ENCODE data around the gene COL2A1.

COL2A1 gene

DNA sequence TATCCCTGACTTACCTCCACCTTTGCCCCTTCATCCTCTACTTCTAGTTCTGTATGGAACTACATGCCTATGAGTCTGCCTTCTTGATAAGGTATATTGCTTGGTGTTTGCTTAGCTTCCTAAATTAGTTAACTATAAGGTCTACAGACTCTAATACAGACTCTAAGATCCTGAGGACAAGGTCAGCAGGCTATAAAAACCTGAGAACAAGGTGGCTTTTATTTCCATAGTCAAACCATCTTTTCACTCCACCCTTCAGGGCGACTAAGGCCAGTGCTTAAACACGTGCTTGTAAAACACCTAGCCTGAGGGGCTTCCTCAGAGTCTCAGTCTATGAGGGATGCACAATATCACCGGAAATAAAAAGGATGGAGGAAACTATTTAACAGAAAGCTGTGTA, 36.1 kb upstream of the COL2A1 start:
- H3K36me3 ChIP-seq (ENCODE audit: insufficient read depth, low read length): peaks cover under 1% of the 10 kb centered on the region; the same call in 1 of the 2 replicates
- H3K27me3 ChIP-seq (ENCODE audit: insufficient read depth, low read length): no peaks in the 10 kb centered on the region
- no peaks in the 10 kb centered on the region for H3K79me2 ChIP-seq (ENCODE audit: control insufficient read depth, insufficient read depth, low read length, unreplicated experiment)
- H3K4me3 ChIP-seq (ENCODE audit: low read depth, low read length): no peak overlapping the region
- H3K27ac ChIP-seq (ENCODE audit: low read depth, low read length): no peak overlapping the region
- no peak overlapping the region for H2AFZ ChIP-seq (ENCODE audit: low read length, unreplicated experiment)
- no peaks in the 10 kb centered on the region for H3K4me1 ChIP-seq (ENCODE audit: control insufficient read depth, insufficient read depth, low read length, unreplicated experiment)

- Histone ChIP-seq H3K79me2 (ENCODE audit: control insufficient read depth, insufficient read depth, low read length, unreplicated experiment) (no peaks in the 10 kb centered on the region), H3K27me3 (ENCODE audit: insufficient read depth, low read length) (no peaks in the 10 kb centered on the region), H3K4me1 (ENCODE audit: control insufficient read depth, insufficient read depth, low read length, unreplicated experiment) (no peaks in the 10 kb centered on the region), H3K36me3 (ENCODE audit: insufficient read depth, low read length) (no peaks in the 10 kb centered on the region), H3K27ac (ENCODE audit: low read depth, low read length) (no peak overlapping the region), H3K4me3 (ENCODE audit: low read depth, low read length) (no peak overlapping the region), H2AFZ (ENCODE audit: low read length, unreplicated experiment) (no peak overlapping the region)
Observed at GRCh38 chr12:48039151-48039550, 34.9 kb upstream of the COL2A1 start.

DNA sequence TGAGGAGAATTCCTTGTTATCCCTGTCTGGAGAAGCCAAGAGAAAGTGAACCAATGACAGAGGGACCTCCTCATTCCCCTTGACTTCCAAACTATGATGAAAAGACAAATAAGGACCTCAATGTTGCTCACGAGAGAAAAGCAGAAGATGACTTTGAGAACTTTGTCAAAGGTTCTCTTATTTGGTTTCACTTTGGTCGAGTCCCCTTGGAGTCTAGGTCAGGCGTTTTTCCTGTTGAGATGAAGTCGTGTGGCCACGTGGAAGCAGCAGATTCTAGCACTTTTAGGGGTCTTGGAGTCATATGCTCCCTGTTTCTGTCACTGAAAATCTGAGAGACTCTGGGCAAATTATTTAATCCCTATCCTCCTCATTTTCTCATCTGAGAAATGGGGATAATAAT, 33.8 kb upstream of the COL2A1 start:
- Histone ChIP-seq H3K27me3 (ENCODE audit: insufficient read depth, low read length) (no peaks in the 10 kb centered on the region), H3K27ac (ENCODE audit: low read depth, low read length) (no peak overlapping the region), H3K79me2 (ENCODE audit: control insufficient read depth, insufficient read depth, low read length, unreplicated experiment) (no peaks in the 10 kb centered on the region), H3K4me3 (ENCODE audit: low read depth, low read length) (no peak overlapping the region), H3K36me3 (ENCODE audit: insufficient read depth, low read length) (no peaks in the 10 kb centered on the region), H2AFZ (ENCODE audit: low read length, unreplicated experiment) (no peak overlapping the region), H3K4me1 (ENCODE audit: control insufficient read depth, insufficient read depth, low read length, unreplicated experiment) (no peaks in the 10 kb centered on the region)

DNA sequence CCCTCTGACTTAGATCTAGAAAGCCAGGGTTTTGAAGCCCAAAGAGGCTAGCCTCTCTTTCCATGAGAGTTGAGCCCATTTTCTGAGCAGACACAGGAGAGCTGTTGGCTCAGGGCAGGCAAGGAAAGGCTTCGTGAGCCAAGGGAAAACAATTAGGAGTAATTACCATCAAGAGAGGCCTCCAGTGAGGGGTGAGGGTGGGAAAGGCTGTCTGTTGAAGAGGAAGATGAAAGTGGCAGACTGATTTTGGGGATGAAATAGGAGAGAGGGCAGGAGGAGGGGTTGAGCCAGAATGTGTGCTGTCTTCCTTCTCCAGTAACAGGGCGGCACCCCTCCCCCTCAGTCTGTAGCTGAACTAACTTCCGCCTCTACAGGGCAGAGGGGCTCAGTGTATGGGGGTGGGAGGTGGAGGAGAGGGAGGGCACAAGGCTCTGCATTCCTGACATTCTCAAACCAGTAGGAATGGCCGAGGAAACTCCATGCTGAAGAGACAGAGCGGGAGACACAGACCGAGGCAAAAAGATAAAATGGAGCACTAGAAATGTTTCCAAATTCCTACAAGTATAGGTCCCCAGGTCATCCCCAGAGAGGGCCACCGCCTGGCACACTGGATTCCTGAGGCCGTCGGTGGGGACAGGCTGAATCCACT, 33.1 kb upstream of the COL2A1 start:
- Histone ChIP-seq H2AFZ (ENCODE audit: low read length, unreplicated experiment) (no peak overlapping the region), H3K36me3 (ENCODE audit: insufficient read depth, low read length) (no peaks in the 10 kb centered on the region), H3K79me2 (ENCODE audit: control insufficient read depth, insufficient read depth, low read length, unreplicated experiment) (no peaks in the 10 kb centered on the region), H3K4me1 (ENCODE audit: control insufficient read depth, insufficient read depth, low read length, unreplicated experiment) (no peaks in the 10 kb centered on the region), H3K27ac (ENCODE audit: low read depth, low read length) (no peak overlapping the region), H3K27me3 (ENCODE audit: insufficient read depth, low read length) (no peaks in the 10 kb centered on the region), H3K4me3 (ENCODE audit: low read depth, low read length) (no peak overlapping the region)

DNA sequence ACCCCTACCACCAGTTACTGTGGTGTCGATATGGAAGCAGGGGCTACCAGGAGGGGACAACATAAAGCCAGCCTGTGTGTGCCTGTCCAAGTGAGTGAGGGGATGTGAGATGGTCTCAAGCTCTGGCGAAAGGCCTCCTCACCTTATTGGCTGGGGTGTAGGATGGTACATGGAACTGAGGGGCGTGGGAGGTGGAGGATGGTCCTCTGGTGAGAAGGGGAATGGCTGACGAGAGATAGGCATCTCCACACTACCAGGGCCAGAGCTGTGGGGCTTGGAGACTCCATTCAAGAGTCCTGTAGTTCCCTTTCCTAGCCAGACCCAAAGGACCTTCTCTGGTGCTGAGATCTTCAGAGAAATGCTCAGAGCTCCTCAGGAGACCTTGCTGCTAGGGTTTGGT, 32.5 kb upstream of the COL2A1 start:
- Histone ChIP-seq H3K4me3 (ENCODE audit: low read depth, low read length) (no peak overlapping the region), H3K36me3 (ENCODE audit: insufficient read depth, low read length) (no peaks in the 10 kb centered on the region), H3K27me3 (ENCODE audit: insufficient read depth, low read length) (no peaks in the 10 kb centered on the region), H3K4me1 (ENCODE audit: control insufficient read depth, insufficient read depth, low read length, unreplicated experiment) (no peaks in the 10 kb centered on the region), H2AFZ (ENCODE audit: low read length, unreplicated experiment) (no peak overlapping the region), H3K79me2 (ENCODE audit: control insufficient read depth, insufficient read depth, low read length, unreplicated experiment) (no peaks in the 10 kb centered on the region), H3K27ac (ENCODE audit: low read depth, low read length) (no peak overlapping the region)

DNA sequence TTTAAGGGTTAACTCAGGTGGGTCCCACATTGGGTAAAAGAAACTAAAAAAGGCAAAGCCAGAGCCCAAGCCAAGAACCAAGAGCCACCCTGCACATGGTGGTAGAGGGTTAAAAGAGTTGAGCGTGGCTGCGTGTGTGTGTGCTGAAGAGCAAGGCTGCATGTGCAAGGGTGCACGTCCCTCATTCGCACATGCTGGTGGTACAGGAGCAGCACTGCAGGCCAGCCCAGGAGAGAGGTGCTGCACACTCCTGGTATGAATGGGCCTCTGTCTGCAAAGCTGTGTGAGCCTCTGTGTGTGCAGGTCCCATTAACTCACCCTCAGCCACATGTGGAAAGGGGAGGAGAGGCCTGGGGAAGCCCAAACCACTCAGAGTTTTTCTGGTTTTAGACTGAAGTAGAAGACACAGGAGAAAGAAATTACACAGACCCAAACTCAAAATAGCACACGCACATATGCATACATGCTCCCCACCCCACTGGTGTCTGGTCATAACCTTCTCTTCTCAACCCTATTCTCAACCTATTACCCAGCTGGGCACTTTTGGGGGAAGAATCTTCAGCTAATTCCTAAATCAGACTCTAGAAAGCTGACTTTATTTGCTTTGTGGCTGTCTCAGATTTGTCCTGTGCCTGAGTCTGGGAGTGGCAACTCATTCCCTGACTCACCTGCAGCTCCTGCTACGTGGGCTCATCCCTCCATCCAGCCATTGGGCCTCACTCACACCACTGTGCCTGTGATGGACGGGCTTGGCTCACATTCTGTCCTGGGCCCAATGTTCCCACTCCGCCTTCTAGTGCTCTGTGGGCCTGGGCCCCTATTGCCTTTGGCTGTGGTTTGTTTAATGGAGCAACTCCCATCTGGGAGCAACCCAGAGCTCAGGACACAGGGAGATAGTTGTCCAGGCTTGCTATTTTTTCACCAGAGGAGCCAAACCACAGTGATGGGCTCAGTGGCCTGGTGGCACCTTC, 30.8 kb upstream of the COL2A1 start:
- no peak overlapping the region for H2AFZ ChIP-seq (ENCODE audit: low read length, unreplicated experiment)
- no peaks in the 10 kb centered on the region for H3K79me2 ChIP-seq (ENCODE audit: control insufficient read depth, insufficient read depth, low read length, unreplicated experiment)
- no peak overlapping the region for H3K4me3 ChIP-seq (ENCODE audit: low read depth, low read length)
- H3K27me3 ChIP-seq (ENCODE audit: insufficient read depth, low read length): no peaks in the 10 kb centered on the region
- no peaks in the 10 kb centered on the region for H3K4me1 ChIP-seq (ENCODE audit: control insufficient read depth, insufficient read depth, low read length, unreplicated experiment)
- no peak overlapping the region for H3K27ac ChIP-seq (ENCODE audit: low read depth, low read length)
- no peaks in the 10 kb centered on the region for H3K36me3 ChIP-seq (ENCODE audit: insufficient read depth, low read length)

- Histone ChIP-seq H2AFZ (ENCODE audit: low read length, unreplicated experiment) (no peak overlapping the region), H3K27me3 (ENCODE audit: insufficient read depth, low read length) (no peaks in the 10 kb centered on the region; the same call in 1 of the 2 replicates), H3K79me2 (ENCODE audit: control insufficient read depth, insufficient read depth, low read length, unreplicated experiment) (no peaks in the 10 kb centered on the region), H3K4me1 (ENCODE audit: control insufficient read depth, insufficient read depth, low read length, unreplicated experiment) (no peaks in the 10 kb centered on the region), H3K27ac (ENCODE audit: low read depth, low read length) (no peak overlapping the region), H3K36me3 (ENCODE audit: insufficient read depth, low read length) (no peaks in the 10 kb centered on the region), H3K4me3 (ENCODE audit: low read depth, low read length) (no peak overlapping the region)
Observed at GRCh38 chr12:48033451-48033850, 29.2 kb upstream of the COL2A1 start.

DNA sequence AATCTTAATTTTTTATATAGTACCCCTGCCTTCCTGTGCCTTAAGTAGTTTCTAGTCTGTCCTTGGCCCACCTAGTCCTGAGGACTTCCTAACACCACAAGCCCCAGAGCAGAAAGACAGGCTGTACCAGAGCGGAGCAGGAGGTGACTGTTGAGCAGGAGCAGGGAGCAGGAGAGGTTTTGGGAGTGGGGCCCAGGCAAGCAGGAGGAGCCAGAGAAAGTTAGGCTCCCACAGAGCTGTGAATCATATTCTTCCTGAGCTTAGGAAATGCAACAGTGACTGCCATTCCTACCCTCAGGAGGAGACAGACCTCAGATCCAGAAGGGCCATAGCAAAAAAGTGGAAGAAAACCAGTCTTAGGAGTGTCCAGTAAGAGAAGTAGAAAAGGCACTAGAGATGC, 28.3 kb upstream of the COL2A1 start:
- no peaks in the 10 kb centered on the region for H3K4me1 ChIP-seq (ENCODE audit: control insufficient read depth, insufficient read depth, low read length, unreplicated experiment)
- H3K27me3 ChIP-seq (ENCODE audit: insufficient read depth, low read length): no peaks in the 10 kb centered on the region; the same call in 1 of the 2 replicates
- no peak overlapping the region for H2AFZ ChIP-seq (ENCODE audit: low read length, unreplicated experiment)
- H3K4me3 ChIP-seq (ENCODE audit: low read depth, low read length): no peak overlapping the region
- no peaks in the 10 kb centered on the region for H3K36me3 ChIP-seq (ENCODE audit: insufficient read depth, low read length)
- no peak overlapping the region for H3K27ac ChIP-seq (ENCODE audit: low read depth, low read length)
- no peaks in the 10 kb centered on the region for H3K79me2 ChIP-seq (ENCODE audit: control insufficient read depth, insufficient read depth, low read length, unreplicated experiment)

DNA sequence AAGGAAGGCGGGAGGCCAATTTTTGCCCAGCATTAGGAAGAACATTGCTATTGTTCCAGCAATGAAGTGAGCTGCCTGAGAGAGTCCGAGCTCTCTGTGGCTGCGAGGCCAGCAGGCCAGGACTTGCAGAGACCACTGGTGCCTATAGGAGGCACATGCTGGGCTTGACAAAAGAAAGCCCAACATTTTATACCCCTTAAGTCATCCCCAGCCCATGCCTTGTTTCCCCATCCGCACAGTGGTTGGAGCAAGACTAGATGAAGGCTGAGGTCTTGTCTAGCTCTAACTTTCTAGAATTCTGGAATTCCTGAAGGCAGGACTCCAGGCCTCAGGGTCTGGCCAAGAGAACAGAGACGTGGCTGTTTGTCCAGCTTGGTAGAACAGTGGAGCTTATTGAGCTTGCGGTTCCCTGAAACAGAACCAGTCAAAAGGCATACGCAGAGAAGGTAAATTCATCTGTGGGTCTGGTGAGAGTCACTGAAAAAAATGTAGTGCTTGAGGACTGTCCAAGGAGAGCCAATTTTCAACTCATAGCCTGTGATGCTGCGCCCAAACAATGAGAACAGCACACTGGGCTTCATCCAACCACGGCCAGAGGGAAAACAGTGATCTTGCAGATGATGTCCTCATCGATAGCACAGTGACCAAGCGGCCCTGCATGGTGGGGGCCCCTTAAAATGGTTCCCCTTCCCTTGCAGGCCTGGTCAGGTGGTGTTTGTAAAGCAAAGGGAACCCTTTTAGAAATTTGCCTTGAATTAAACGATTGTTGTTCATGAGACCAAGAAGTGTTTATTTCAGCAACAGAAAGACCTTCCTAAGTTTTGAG, 27.1 kb upstream of the COL2A1 start:
- H3K4me1 ChIP-seq (ENCODE audit: control insufficient read depth, insufficient read depth, low read length, unreplicated experiment): no peaks in the 10 kb centered on the region
- H3K4me3 ChIP-seq (ENCODE audit: low read depth, low read length): no peak overlapping the region
- H3K79me2 ChIP-seq (ENCODE audit: control insufficient read depth, insufficient read depth, low read length, unreplicated experiment): no peaks in the 10 kb centered on the region
- no peak overlapping the region for H2AFZ ChIP-seq (ENCODE audit: low read length, unreplicated experiment)
- no peak overlapping the region for H3K27ac ChIP-seq (ENCODE audit: low read depth, low read length)
- peaks cover 9% of the 10 kb centered on the region for H3K27me3 ChIP-seq (ENCODE audit: insufficient read depth, low read length)
- H3K36me3 ChIP-seq (ENCODE audit: insufficient read depth, low read length): no peaks in the 10 kb centered on the region

GRCh38 chr12:48030173-48030650, 25.9 kb upstream of the COL2A1 start:
- Histone ChIP-seq H3K4me3 (ENCODE audit: low read depth, low read length) (no peak overlapping the region), H3K36me3 (ENCODE audit: insufficient read depth, low read length) (no peaks in the 10 kb centered on the region), H3K4me1 (ENCODE audit: control insufficient read depth, insufficient read depth, low read length, unreplicated experiment) (no peaks in the 10 kb centered on the region), H3K27me3 (ENCODE audit: insufficient read depth, low read length) (peaks cover 12% of the 10 kb centered on the region), H3K79me2 (ENCODE audit: control insufficient read depth, insufficient read depth, low read length, unreplicated experiment) (no peaks in the 10 kb centered on the region), H2AFZ (ENCODE audit: low read length, unreplicated experiment) (no peak overlapping the region), H3K27ac (ENCODE audit: low read depth, low read length) (no peak overlapping the region)

All from ACC112 (cell line).